Retina (tissue), 1 donor: Measurements from ENCODE around the gene BCL7A.

ENCODE experiments used
- DNase-seq: peaks from one replicate; pipeline ENCODE4 v3.0.0-alpha.2; 2016

Gene BCL7A

GRCh38 chr12:122001466-122002209 lies 20.0 kb upstream of the BCL7A start:
- DNase-seq: peak; percentile 76

GRCh38 chr12:122003651-122004611 lies 17.8 kb upstream of the BCL7A start:
- DNase-seq: no peak

GRCh38 chr12:122004633-122005071 lies 17.0 kb upstream of the BCL7A start:
- DNase-seq: no peak

GRCh38 chr12:122005252-122005776 lies 16.4 kb upstream of the BCL7A start:
- DNase-seq: no peak

- DNase-seq: no peak
These were observed 15.3 kb upstream of the BCL7A start for GRCh38 chr12:122006186-122006926.

GRCh38 chr12:122009741-122010140 lies 11.9 kb upstream of the BCL7A start:
- no peak for DNase-seq

GRCh38 chr12:122012184-122012583 lies 9.5 kb upstream of the BCL7A start:
- DNase-seq: no peak

- DNase-seq: no peak
These were observed 8.5 kb upstream of the BCL7A start for GRCh38 chr12:122013136-122013535.

- no peak for DNase-seq
These were observed 7.7 kb upstream of the BCL7A start for GRCh38 chr12:122013791-122014590.

GRCh38 chr12:122014781-122015180 lies 6.9 kb upstream of the BCL7A start:
- no peak for DNase-seq

- DNase-seq: no peak
These were observed 3.2 kb upstream of the BCL7A start for GRCh38 chr12:122018457-122018856.

GRCh38 chr12:122018937-122019336 lies 2.7 kb upstream of the BCL7A start:
- no peak for DNase-seq

- no peak for DNase-seq
These were observed 890 bp upstream of the BCL7A start for GRCh38 chr12:122020795-122021192.

- DNase-seq: peak; percentile 81
These were observed 377 bp upstream of the BCL7A start for GRCh38 chr12:122021193-122021821.

- no peak for DNase-seq
These were observed 982 bp downstream of the BCL7A start for GRCh38 chr12:122022393-122023338.

- peak; percentile 88 for DNase-seq
These were observed 1.9 kb downstream of the BCL7A start for GRCh38 chr12:122023339-122024131.

GRCh38 chr12:122024132-122024785 lies 2.6 kb downstream of the BCL7A start:
- DNase-seq: no peak

- DNase-seq: no peak
These were observed 5.1 kb downstream of the BCL7A start for GRCh38 chr12:122026706-122027333.
